Kidney (tissue), 14 donors: Measurements from ENCODE around the gene ABCG1. TPM values are rescaled to one million over a fixed set of nuclear protein-coding genes. Genes with fewer than 3 reads are reported as not detected.

Source experiments
- DNase-seq, 5 donors: peaks; one replicate each; pipeline ENCODE4 v3.0.0-alpha.2; 2013 to 2020
- FAIRE-seq: peaks from 2 replicates; lab custom pipeline; 2012; peaks lifted over from hg19 to GRCh38; lab: Jason Lieb, UNC
- H3K27ac ChIP-seq, 2 donors: one replicate each; pipeline ENCODE4 v1.7.0; 2013; ENCODE audit warnings: low read depth in 2 of 2, low read length in 2 of 2, inconsistent platforms in 1 of 2
- H3K27me3 ChIP-seq: one replicate; pipeline ENCODE4 v1.7.1; 2013; ENCODE audit warnings: low read length, inconsistent platforms; ENCODE audit not compliant: control insufficient read depth, insufficient read depth
- H3K36me3 ChIP-seq, 3 donors: one replicate each; pipeline versions ENCODE4 v1.7.0 to v1.7.1; 2013; ENCODE audit warnings: low read length in 3 of 3, control low read depth in 1 of 3, inconsistent platforms in 1 of 3; ENCODE audit not compliant: insufficient read depth in 3 of 3, control insufficient read depth in 2 of 3
- H3K4me1 ChIP-seq, 3 donors: one replicate each; pipeline versions ENCODE4 v1.7.0 to v1.7.1; 2013; ENCODE audit warnings: low read length in 3 of 3, inconsistent platforms in 1 of 3, low read depth in 1 of 3; ENCODE audit not compliant: control insufficient read depth in 2 of 3, insufficient read depth in 2 of 3
- H3K4me3 ChIP-seq, 3 donors: one replicate each; pipeline versions ENCODE4 v1.7.0 to v1.8.1; 2013; ENCODE audit warnings: low read length in 3 of 3, control low read depth in 1 of 3, inconsistent platforms in 1 of 3
- H3K9ac ChIP-seq, 3 donors: one replicate each; pipeline versions ENCODE4 v1.7.0 to v1.7.1; 2013; ENCODE audit warnings: low read length in 3 of 3, control low read depth in 1 of 3, inconsistent platforms in 1 of 3
- H3K9me3 ChIP-seq, 3 donors: one replicate each; pipeline versions ENCODE4 v1.7.0 to v1.7.1; 2013; ENCODE audit warnings: low read length in 3 of 3, control low read depth in 1 of 3, inconsistent platforms in 1 of 3; ENCODE audit not compliant: control insufficient read depth in 2 of 3, insufficient read depth in 1 of 3
- CTCF ChIP-seq: IDR thresholded peaks from 3 replicates; pipeline ENCODE4 v1.5.1; 2012; ENCODE audit warnings: mild to moderate bottlenecking, moderate library complexity, borderline replicate concordance; ENCODE audit not compliant: insufficient read depth; ENCODE audit errors: extremely low read depth
- intact Hi-C: fragments of 100-400 bp; cut with DNase I; formaldehyde crosslinking; loops from one replicate; pipeline ENCODE4 v1.11.1; 2022
- polyA plus RNA-seq: library from polyadenylated mRNA; stranded (reverse); fragments of 350-450 nt; fragmentation: Illumina TruSeq; extraction: RNeasy Lipid Tissue Mini Kit (QIAGEN cat#74804); gene quantifications from one replicate; pipeline ENCODE4 v1.2.3, GENCODE V29; 2014; ENCODE audit warnings: low read depth, low replicate concordance; ENCODE audit not compliant: insufficient read depth
- total RNA-seq: library from RNA; stranded (reverse); fragmentation: NEBNext Ultra II Directional; extraction: Animal tissue kit (Norgen Biotek cat#: 25700); gene quantifications from one replicate; pipeline ENCODE4 v1.2.1, GENCODE V29; 2021
- donor health status: control.
- donor health status: control.
- donor health status: control.
- donor health status: control.
- donor health status: control.
- donor health status: DM: yes; HTN: yes; CAD: no.
- donor health status: Normal renal cell carcinoma (clear cell type).

ABCG1 gene
- total and polyA plus RNA-seq, 2 donors from 2014 or later = 5.6 to 27.6 TPM

GRCh38 chr21:42191064-42191463 lies 27.9 kb upstream of the ABCG1 start:
- H3K9me3 ChIP-seq = no peaks in the 10 kb centered on the region
- no peak for DNase-seq
- H3K27me3 ChIP-seq = no peaks in the 10 kb centered on the region
- no peak overlapping the region for H3K27ac ChIP-seq
- intact Hi-C loops = no loop called here
- FAIRE-seq = no peak
- TF ChIP-seq CTCF = no peak
- H3K4me1 ChIP-seq = peaks cover 0 to 3% (median 2%) of the 10 kb centered on the region in 3 donors
- no peak overlapping the region for H3K4me3 ChIP-seq
- no peaks in the 10 kb centered on the region for H3K36me3 ChIP-seq
- no peak overlapping the region for H3K9ac ChIP-seq

- Histone ChIP-seq H3K4me3 (no peak overlapping the region), H3K27ac (no peak overlapping the region), H3K4me1 (peaks cover 0 to 3% (median 2%) of the 10 kb centered on the region in 3 donors), H3K9ac (no peak overlapping the region), H3K36me3 (no peaks in the 10 kb centered on the region), H3K27me3 (no peaks in the 10 kb centered on the region), H3K9me3 (no peaks in the 10 kb centered on the region)
- DNase-seq = peak in 1 of 5 donors; percentile 40
- no peak for FAIRE-seq
- intact Hi-C loops = no loop called here
- TF ChIP-seq CTCF = no peak
Observed at GRCh38 chr21:42191696-42192595, 27.0 kb upstream of the ABCG1 start.

- no peak for DNase-seq
- no peak for TF ChIP-seq CTCF
- intact Hi-C loops = no loop called here
- H3K27me3 ChIP-seq = no peaks in the 10 kb centered on the region
- H3K4me1 ChIP-seq = peaks cover 0 to 3% (median 2%) of the 10 kb centered on the region in 3 donors
- H3K9me3 ChIP-seq = no peaks in the 10 kb centered on the region
- no peak for FAIRE-seq
- H3K36me3 ChIP-seq = no peaks in the 10 kb centered on the region
- no peak overlapping the region for H3K9ac ChIP-seq
- H3K27ac ChIP-seq = no peak overlapping the region
- no peak overlapping the region for H3K4me3 ChIP-seq
Observed at GRCh38 chr21:42193131-42193671, 25.7 kb upstream of the ABCG1 start.
